GM12872 (cell line): ENCODE results near the gene ATP11B.

Experiments
- TF ChIP-seq, protein P1 (sequence below): IDR thresholded peaks from 3 replicates; pipeline ENCODE4 v1.5.1; 2011; ENCODE audit warnings: low read depth, mild to moderate bottlenecking, low read length, moderate library complexity; ENCODE audit not compliant: insufficient read depth

ATP11B gene

GRCh38 chr3:182786564-182787196 lies 6.6 kb upstream of the ATP11B start:
- TF ChIP-seq, protein P1, sequence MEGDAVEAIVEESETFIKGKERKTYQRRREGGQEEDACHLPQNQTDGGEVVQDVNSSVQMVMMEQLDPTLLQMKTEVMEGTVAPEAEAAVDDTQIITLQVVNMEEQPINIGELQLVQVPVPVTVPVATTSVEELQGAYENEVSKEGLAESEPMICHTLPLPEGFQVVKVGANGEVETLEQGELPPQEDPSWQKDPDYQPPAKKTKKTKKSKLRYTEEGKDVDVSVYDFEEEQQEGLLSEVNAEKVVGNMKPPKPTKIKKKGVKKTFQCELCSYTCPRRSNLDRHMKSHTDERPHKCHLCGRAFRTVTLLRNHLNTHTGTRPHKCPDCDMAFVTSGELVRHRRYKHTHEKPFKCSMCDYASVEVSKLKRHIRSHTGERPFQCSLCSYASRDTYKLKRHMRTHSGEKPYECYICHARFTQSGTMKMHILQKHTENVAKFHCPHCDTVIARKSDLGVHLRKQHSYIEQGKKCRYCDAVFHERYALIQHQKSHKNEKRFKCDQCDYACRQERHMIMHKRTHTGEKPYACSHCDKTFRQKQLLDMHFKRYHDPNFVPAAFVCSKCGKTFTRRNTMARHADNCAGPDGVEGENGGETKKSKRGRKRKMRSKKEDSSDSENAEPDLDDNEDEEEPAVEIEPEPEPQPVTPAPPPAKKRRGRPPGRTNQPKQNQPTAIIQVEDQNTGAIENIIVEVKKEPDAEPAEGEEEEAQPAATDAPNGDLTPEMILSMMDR, result no peak

DNA sequence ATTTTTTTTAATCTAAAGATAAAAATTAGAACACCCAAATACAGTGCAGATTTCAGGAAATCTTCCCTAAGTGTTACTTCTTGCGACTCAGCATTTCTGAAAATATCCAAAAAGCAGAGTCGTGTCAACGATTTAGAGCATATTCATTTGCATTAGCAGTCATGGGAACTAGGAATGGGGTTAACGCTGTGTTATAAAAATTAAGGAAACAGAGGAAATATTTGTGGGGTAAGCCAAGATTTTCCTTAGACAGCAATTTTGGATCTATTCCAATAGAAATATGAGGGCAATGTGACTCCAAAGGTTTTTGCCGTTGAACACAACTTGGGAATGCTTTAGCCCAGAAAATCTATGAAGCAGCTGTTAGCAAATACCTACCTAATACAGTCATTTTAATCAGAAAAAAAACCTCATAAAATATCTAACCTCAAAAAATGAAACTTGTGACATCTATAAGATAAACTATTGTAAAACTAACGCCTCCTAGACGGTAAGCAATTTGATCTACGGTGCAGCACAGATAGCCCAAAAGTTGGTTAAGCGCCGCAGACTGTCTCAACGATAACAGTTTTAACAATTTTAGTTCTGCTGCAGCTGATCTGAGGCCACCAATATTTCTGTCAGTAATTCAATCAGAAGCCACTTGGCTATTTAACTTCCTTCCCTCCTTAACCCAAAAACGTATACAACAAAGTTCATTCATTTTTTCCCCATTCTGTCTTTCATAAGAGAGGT lies 5.8 kb upstream of the ATP11B start:
- TF ChIP-seq, protein P1, result no peak

GRCh38 chr3:182789371-182789770 lies 3.9 kb upstream of the ATP11B start:
- TF ChIP-seq, protein P1, result no peak

DNA sequence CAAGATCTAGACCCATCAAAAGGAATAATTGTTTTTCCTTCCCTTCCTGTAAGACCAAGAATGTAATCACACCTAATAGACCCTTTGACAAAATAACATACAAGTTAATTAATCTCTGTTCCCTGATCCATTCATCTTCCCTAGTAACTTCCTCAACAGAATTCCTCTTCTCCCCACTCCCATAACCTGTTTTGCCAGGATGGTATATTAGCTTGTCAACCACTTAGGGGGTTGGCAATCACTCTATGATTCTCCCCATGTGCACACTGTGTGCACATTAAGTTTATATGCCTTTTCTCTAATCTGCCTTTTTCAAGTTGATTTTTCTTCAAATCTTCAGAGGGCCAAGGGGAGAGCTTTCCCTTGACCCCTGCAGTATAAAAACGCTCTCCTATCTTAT lies 2.7 kb upstream of the ATP11B start:
- TF ChIP-seq, protein P1, result no peak

- TF ChIP-seq, protein P1, result no peak
Observed at GRCh38 chr3:182793663-182794454, 555 bp downstream of the ATP11B start.

- TF ChIP-seq, protein P1, result no peak
Observed at GRCh38 chr3:182794455-182795388, 1.4 kb downstream of the ATP11B start.
